Endothelial cell of umbilical vein (primary cell): ENCODE results near the gene SCYL1. TPM values are rescaled to one million over a fixed set of nuclear protein-coding genes. Genes with fewer than 3 reads are reported as not detected.

ENCODE experiments used
- BruUV-seq: library from RNA; stranded (reverse); fragments of 400-500 nt; replicated peaks from 2 replicates; lab custom pipeline; 2021; lab: Mats Ljungman, UMichigan
- CTCF ChIA-PET: fragments of 300-600, 350-600 bp; sonication (Branson Sonifier 250); formaldehyde crosslinking; loops from one replicate; lab custom pipeline; 2021; ENCODE audit warnings: antibody characterized with exemption, inconsistent platforms; lab: Charles Lee
- POLR2A ChIA-PET: fragments of 300-600, 350-600 bp; sonication (Branson Sonifier 250); formaldehyde crosslinking; loops from one replicate; lab custom pipeline; 2021; ENCODE audit warnings: antibody characterized with exemption, inconsistent platforms; lab: Charles Lee
- DNase-seq: peaks from one replicate; pipeline ENCODE4 v3.0.0-alpha.2; 2011; ENCODE audit warnings: low read depth, low spot score
- FAIRE-seq: peaks from 2 replicates; lab custom pipeline; 2011; peaks lifted over from hg19 to GRCh38; lab: Jason Lieb, UNC
- H2AFZ ChIP-seq: 2 replicates; pipeline ENCODE4 v1.6.0; 2012; ENCODE audit warnings: low read depth, low read length, control low read depth, inconsistent platforms
- H3K27ac ChIP-seq: 2 replicates; pipeline ENCODE4 v1.5.1; 2011; ENCODE audit warnings: low read depth, mild to moderate bottlenecking, control low read depth, low read length, moderate library complexity; ENCODE audit not compliant: insufficient read depth
- H3K27me3 ChIP-seq, 2 experiments: 2 replicates each; pipeline versions ENCODE4 v1.6.0 to v1.6.1; 2011; ENCODE audit warnings: low read length in 2 of 2, mixed read lengths in 1 of 2; ENCODE audit not compliant: control insufficient read depth in 2 of 2, insufficient read depth in 2 of 2
- H3K36me3 ChIP-seq, 2 experiments: 2 replicates in 1 of 2; 3 replicates in 1 of 2; pipeline ENCODE4 v1.5.1; 2011; ENCODE audit warnings: low read length in 2 of 2, mild to moderate bottlenecking in 1 of 2, moderate library complexity in 1 of 2; ENCODE audit not compliant: control insufficient read depth in 2 of 2, insufficient read depth in 2 of 2; ENCODE audit errors: extremely low read depth in 1 of 2
- H3K4me1 ChIP-seq: 3 replicates; pipeline ENCODE4 v1.5.1; 2011; ENCODE audit warnings: mild to moderate bottlenecking, low read length; ENCODE audit not compliant: control insufficient read depth, insufficient read depth; ENCODE audit errors: extremely low read depth
- H3K4me2 ChIP-seq: 2 replicates; pipeline ENCODE4 v1.6.1; 2011; ENCODE audit warnings: low read length, control low read depth, mixed read lengths; ENCODE audit not compliant: insufficient read depth
- H3K4me3 ChIP-seq, 3 experiments: fragments of 200-600 bp in 1 of 3; sonication (generic), shearing (Covaris generic) in 1 of 3; replicated peaks in 1 of 3; 2 replicates each; pipeline ENCODE4 v1.5.1; 2011 to 2016; ENCODE audit warnings: control low read depth in 3 of 3, low read length in 3 of 3, mild to moderate bottlenecking in 2 of 3, inconsistent platforms in 1 of 3, low read depth in 1 of 3, moderate library complexity in 1 of 3; ENCODE audit not compliant: insufficient read depth in 1 of 3
- H3K79me2 ChIP-seq: 2 replicates; pipeline ENCODE4 v1.6.0; 2012; ENCODE audit warnings: low read length, inconsistent platforms; ENCODE audit not compliant: control insufficient read depth, insufficient read depth
- H3K9ac ChIP-seq: replicated peaks from 2 replicates; pipeline ENCODE3; 2011; ENCODE audit warnings: low read length, control low read depth; ENCODE audit not compliant: insufficient read depth; ENCODE audit errors: extremely low read depth
- H3K9me1 ChIP-seq: replicated peaks from 3 replicates; pipeline ENCODE4 v1.6.0; 2011; ENCODE audit warnings: mild to moderate bottlenecking, low read length; ENCODE audit not compliant: control insufficient read depth, insufficient read depth; ENCODE audit errors: extremely low read depth
- H3K9me3 ChIP-seq: replicated peaks from 2 replicates; pipeline ENCODE4 v1.5.1; 2012; ENCODE audit warnings: low read length, inconsistent platforms; ENCODE audit not compliant: control insufficient read depth, insufficient read depth
- H4K20me1 ChIP-seq: replicated peaks from 2 replicates; pipeline ENCODE3; 2011; ENCODE audit warnings: mild to moderate bottlenecking, low read length; ENCODE audit not compliant: control insufficient read depth, insufficient read depth; ENCODE audit errors: extremely low read depth
- MYC ChIP-seq: IDR thresholded peaks from one replicate; pipeline ENCODE4 v1.6.1; 2011; ENCODE audit warnings: mild to moderate bottlenecking, low read depth, low read length
- POLR2A ChIP-seq: IDR thresholded peaks from 2 replicates; pipeline ENCODE4 v1.6.1; 2012; ENCODE audit warnings: low read depth, mild to moderate bottlenecking, control low read depth, low read length
- dilution Hi-C: fragments of 300-500 bp; cut with MboI; formaldehyde crosslinking; loops from one replicate; pipeline ENCODE4 v1.15.0; 2019; ENCODE audit warnings: low sequenced_read_pairs; ENCODE audit not compliant: extremely low pct_ligation_motif_present
- intact Hi-C: fragments of 100-400 bp; cut with micrococcal nuclease; formaldehyde crosslinking; loops from one replicate; pipeline ENCODE4 v1.10.0; 2022
- polyA plus RNA-seq, 4 experiments: library from polyadenylated mRNA; depleted of rRNA in 3 of 4; stranded (reverse) in 3 of 4; unstranded in 1 of 4; fragments of >200 nt; gene quantifications; 2 replicates each; pipeline versions ENCODE4 v1.2.1 to v1.2.3, GENCODE V29; 2011 to 2012; ENCODE audit warnings: missing spikeins in 1 of 4
- total RNA-seq: library from RNA; stranded (reverse); gene quantifications from 2 replicates; pipeline ENCODE4 v1.2.3, GENCODE V29; 2021

SCYL1 gene
- total and polyA plus RNA-seq, 2 donors (not counting 3 experiments of a cell fraction or from before 2014, with no cell fraction given), result 88.2 to 126 TPM

DNA sequence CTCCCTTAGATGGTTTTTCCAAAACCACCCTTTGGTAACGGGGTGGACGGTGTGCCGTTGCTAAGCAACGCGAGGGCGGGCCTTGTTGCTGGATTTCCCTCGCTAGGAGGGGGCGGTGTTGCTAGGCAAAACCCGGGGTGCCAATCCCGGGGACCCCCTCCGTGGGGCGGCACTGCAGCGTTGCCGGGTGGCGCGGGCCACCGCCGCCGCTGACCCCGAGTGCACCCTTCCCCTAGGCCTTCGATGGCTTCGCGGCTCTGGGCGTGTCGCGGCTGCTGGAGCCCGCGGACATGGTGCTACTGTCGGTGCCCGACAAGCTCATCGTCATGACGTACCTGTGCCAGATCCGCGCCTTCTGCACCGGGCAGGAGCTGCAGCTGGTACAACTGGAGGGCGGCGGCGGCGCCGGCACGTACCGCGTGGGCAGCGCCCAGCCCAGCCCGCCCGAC, 59.9 kb downstream of the SCYL1 start:
- CTCF ChIA-PET, result interaction anchor here (2.8 to 12.2 kb wide), 3 partner anchors 9 to 45 kb away, joined by 18 to 206 read pairs (median 167); partner anchors contain the start of genes EHBP1L1, FAM89B and ZNRD2
- dilution Hi-C loops, result no loop called here
- Histone ChIP-seq H2AFZ (no peak overlapping the region), H3K9ac (no peak overlapping the region), H3K79me2 (no peaks in the 10 kb centered on the region), H3K4me1 (no peaks in the 10 kb centered on the region), H3K27me3 (no peaks in the 10 kb centered on the region), H3K4me3 (no peak overlapping the region), H3K9me1 (no peaks in the 10 kb centered on the region), H3K9me3 (no peaks in the 10 kb centered on the region), H3K4me2 (no peak overlapping the region), H3K27ac (no peak overlapping the region), H3K36me3 (no peaks in the 10 kb centered on the region), H4K20me1 (no peaks in the 10 kb centered on the region)
- no TSS peak for BruUV-seq
- intact Hi-C loops, result no loop called here
- POLR2A ChIA-PET, result no interaction called here
- no peak for TF ChIP-seq MYC
- no peak for DNase-seq
- FAIRE-seq, result no peak

DNA sequence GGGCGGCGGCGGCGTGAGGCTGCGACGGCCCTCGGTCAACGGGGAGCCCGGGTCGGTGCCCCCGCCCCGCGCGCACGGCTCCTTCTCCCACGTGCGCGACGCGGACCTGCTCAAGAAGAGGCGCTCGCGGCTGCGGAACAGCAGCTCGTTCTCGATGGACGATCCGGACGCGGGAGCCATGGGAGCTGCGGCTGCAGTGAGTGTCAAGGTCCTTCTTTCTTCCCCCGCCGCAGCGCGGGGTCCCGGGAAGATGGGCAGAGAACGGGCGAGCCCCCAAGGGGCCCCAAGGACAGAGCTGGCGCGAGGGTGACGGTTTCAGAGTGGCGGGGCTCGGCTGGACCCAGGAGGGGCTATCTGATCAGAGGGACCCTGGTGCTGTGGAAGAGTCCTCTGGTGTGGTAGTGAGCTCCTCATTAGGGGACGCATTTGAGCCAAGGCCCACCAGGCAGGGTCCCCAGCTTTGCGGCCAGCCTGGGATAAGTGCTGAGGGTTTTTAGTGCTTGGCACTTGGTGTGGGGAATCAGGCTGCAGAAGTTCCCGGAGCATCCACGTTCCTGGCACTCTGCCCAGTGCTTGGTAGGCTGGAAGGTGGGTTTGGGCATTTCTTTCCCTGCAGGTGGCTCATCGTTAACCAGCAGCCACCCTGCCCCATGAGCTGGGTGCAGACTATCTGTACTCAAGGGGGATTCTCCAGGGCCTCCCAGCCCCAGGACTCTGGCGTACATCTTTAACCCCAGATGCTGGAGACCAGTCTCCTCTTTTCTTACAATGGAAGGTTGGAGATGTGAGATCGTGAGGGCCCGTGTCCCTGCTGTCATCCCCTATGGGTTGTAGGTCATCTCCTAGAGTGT, 60.7 kb downstream of the SCYL1 start:
- CTCF ChIA-PET, result interaction anchor here (0.9 to 12.2 kb wide), 6 partner anchors 8 to 45 kb away, joined by 3 to 206 read pairs (median 18); partner anchors contain the start of genes EHBP1L1, FAM89B, PCNX3 and ZNRD2
- no peaks in the 10 kb centered on the region for H4K20me1 ChIP-seq
- H3K27ac ChIP-seq, result no peak overlapping the region
- no peak for TF ChIP-seq POLR2A
- H3K36me3 ChIP-seq, result no peaks in the 10 kb centered on the region
- H3K27me3 ChIP-seq, result no peaks in the 10 kb centered on the region
- H3K9ac ChIP-seq, result no peak overlapping the region
- H3K4me2 ChIP-seq, result no peak overlapping the region
- H3K4me1 ChIP-seq, result no peaks in the 10 kb centered on the region
- H3K9me1 ChIP-seq, result no peaks in the 10 kb centered on the region
- H3K4me3 ChIP-seq, result no peak overlapping the region
- BruUV-seq, result no TSS peak
- H3K79me2 ChIP-seq, result no peaks in the 10 kb centered on the region
- dilution Hi-C loops, result no loop called here
- no peak overlapping the region for H2AFZ ChIP-seq
- FAIRE-seq (no peak), DNase-seq (no peak)
- POLR2A ChIA-PET, result no interaction called here
- intact Hi-C loops, result no loop called here
- no peaks in the 10 kb centered on the region for H3K9me3 ChIP-seq
